ENCODE results near the gene THAP11. TPM values are rescaled to one million over a fixed set of nuclear protein-coding genes. Genes with fewer than 3 reads are reported as not detected.

THAP11 gene
- total RNA-seq, 1 donor from 2014 or later, result 24.9 TPM

DNA sequence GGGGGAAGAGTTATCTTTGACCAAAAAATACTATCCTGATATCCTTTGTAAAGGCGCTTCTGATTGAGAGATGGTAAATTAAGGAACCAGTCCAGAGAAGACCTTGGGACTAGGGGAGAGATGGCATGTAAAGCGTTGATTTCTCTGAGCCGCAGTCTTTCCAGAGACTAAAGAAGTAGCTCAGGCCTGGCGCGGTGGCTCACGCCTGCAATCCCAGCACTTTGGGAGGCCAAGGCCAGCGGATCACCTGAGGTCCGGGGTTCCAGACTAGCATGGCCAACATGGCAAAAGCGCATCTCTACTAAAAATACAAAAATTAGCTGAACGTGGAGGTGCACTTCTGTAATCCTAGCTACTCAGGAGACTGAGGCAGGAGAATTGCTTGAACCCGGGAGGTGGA lies 6.0 kb downstream of the THAP11 start:
- no peak for TF ChIP-seq CTCF (IDR thresholded peaks at IDR 0.05)
- Mint-ChIP-seq H3K27me3 (no peaks in the 10 kb centered on the region), H3K4me1 (peaks cover 48% of the 10 kb centered on the region), H3K9me3 (no peaks in the 10 kb centered on the region), H3K27ac (no peak overlapping the region), H3K4me3 (peak overlapping the region; percentile 84), H3K36me3 (ENCODE audit: low read depth) (peaks cover 8% of the 10 kb centered on the region)
- no peak for ATAC-seq (ENCODE audit: low read depth)
- CTCF ChIA-PET, result interaction anchor here (1.4 to 2.4 kb wide), 2 partner anchors 32 to 193 kb away, joined by 3 to 13 read pairs; no protein-coding TSS in a partner anchor
- intact Hi-C loops (cut with micrococcal nuclease), result no loop called here
- POLR2A ChIA-PET, result interaction anchor here (0.7 kb wide), 1 partner anchor 173 kb away, joined by 3 read pairs; no protein-coding TSS in a partner anchor
- DNase-seq, result no peak

- no peak overlapping the region for H3K27ac Mint-ChIP-seq
- DNase-seq, result no peak
- intact Hi-C loops (cut with micrococcal nuclease), result no loop called here
- POLR2A ChIA-PET, result no interaction called here
- no peak overlapping the region for H3K4me3 Mint-ChIP-seq
- no peaks in the 10 kb centered on the region for H3K27me3 Mint-ChIP-seq
- no peak for ATAC-seq (ENCODE audit: low read depth)
- peaks cover 21% of the 10 kb centered on the region for H3K4me1 Mint-ChIP-seq
- CTCF ChIA-PET, result no interaction called here
- H3K36me3 Mint-ChIP-seq (ENCODE audit: low read depth), result peaks cover 13% of the 10 kb centered on the region
- no peaks in the 10 kb centered on the region for H3K9me3 Mint-ChIP-seq
- TF ChIP-seq CTCF (IDR thresholded peaks at IDR 0.05), result no peak
Measured at GRCh38 chr16:67853670-67854069, 11.6 kb downstream of the THAP11 start.

DNA sequence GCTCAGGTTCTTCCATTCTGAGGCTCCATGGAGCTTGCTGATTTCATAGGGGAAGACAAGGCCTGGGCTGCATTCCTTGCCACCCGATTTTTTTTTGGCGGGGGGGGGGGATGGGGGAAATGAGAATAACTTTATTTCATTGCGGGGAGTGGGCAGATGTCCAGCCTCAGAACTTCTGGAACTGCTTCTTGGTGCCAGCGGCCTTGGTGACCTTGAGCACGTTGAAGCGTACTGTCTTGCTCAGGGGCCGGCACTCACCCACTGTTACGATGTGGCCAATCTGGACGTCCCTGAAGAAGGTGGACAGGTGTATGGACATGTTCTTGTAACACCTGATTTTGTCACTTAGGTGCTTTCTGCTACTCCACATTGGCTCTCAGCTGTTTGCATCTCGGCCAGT lies 13.7 kb downstream of the THAP11 start:
- H3K9me3 Mint-ChIP-seq, result no peaks in the 10 kb centered on the region
- ChIA-PET POLR2A (no interaction called here), CTCF (interaction anchor here (0.6 kb wide), 1 partner anchor 1848 kb away, joined by 3 read pairs; no protein-coding TSS in a partner anchor)
- intact Hi-C loops (cut with micrococcal nuclease), result no loop called here
- DNase-seq (no peak), ATAC-seq (ENCODE audit: low read depth) (no peak)
- no peak for TF ChIP-seq CTCF (IDR thresholded peaks at IDR 0.05)
- no peak overlapping the region for H3K4me3 Mint-ChIP-seq
- H3K27ac Mint-ChIP-seq, result no peak overlapping the region
- H3K27me3 Mint-ChIP-seq, result no peaks in the 10 kb centered on the region
- peaks cover 14% of the 10 kb centered on the region for H3K36me3 Mint-ChIP-seq (ENCODE audit: low read depth)
- H3K4me1 Mint-ChIP-seq, result peaks cover 16% of the 10 kb centered on the region

DNA sequence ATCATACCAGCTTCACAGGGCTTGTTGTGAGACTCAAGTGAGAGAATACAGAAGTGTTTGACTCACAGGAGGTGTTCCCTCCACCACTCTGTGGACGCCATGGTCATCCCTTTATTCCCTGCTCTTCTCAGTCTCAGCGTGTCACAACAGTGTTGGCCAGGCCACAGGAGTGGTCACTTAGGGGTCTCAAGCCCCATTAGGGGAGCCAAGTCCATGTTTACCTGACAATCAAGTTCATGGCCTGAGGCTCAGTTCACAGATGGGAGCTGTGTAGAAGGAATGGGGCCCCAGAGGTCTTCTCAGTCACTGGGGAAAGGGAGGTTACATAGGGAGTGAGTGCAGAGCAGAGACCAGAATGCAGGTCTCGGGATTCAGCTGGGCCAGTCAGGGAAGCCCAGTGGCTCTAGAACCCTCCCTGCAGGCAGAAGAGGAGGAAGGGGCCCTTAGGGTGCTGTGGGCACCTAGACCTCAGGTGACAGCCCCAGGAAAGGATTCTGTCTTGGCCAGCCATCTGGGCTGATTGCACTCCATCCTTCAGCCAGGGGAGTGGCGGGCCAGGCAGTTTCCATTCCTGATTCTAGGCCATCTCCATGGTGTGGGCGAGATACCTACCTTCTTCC lies 14.9 kb downstream of the THAP11 start:
- H3K27ac Mint-ChIP-seq, result no peak overlapping the region
- peaks cover 21% of the 10 kb centered on the region for H3K36me3 Mint-ChIP-seq (ENCODE audit: low read depth)
- POLR2A ChIA-PET, result no interaction called here
- CTCF ChIA-PET, result interaction anchor here (1.1 kb wide), 1 partner anchor 27 kb away, joined by 3 read pairs; no protein-coding TSS in a partner anchor
- H3K9me3 Mint-ChIP-seq, result no peaks in the 10 kb centered on the region
- DNase-seq (no peak), ATAC-seq (ENCODE audit: low read depth) (no peak)
- H3K27me3 Mint-ChIP-seq, result no peaks in the 10 kb centered on the region
- TF ChIP-seq CTCF (IDR thresholded peaks at IDR 0.05), result no peak
- H3K4me3 Mint-ChIP-seq, result no peak overlapping the region
- intact Hi-C loops (cut with micrococcal nuclease), result no loop called here
- peaks cover 16% of the 10 kb centered on the region for H3K4me1 Mint-ChIP-seq

- H3K4me3 Mint-ChIP-seq, result no peak overlapping the region
- no peak for ATAC-seq (ENCODE audit: low read depth)
- TF ChIP-seq CTCF (IDR thresholded peaks at IDR 0.05), result no peak
- intact Hi-C loops (cut with micrococcal nuclease), result no loop called here
- ChIA-PET POLR2A (interaction anchor here (0.6 kb wide), 1 partner anchor 386 kb away, joined by 4 read pairs; no protein-coding TSS in a partner anchor), CTCF (interaction anchor here (1.1 kb wide), 1 partner anchor 26 kb away, joined by 3 read pairs; no protein-coding TSS in a partner anchor)
- H3K27me3 Mint-ChIP-seq, result no peaks in the 10 kb centered on the region
- peaks cover 21% of the 10 kb centered on the region for H3K36me3 Mint-ChIP-seq (ENCODE audit: low read depth)
- no peak for DNase-seq
- no peaks in the 10 kb centered on the region for H3K9me3 Mint-ChIP-seq
- peak overlapping the region; percentile 13 for H3K27ac Mint-ChIP-seq
- H3K4me1 Mint-ChIP-seq, result peaks cover 16% of the 10 kb centered on the region
Measured at GRCh38 chr16:67857547-67858233, 15.6 kb downstream of the THAP11 start.

Data from activated B cell treated with CpG ODN at 0.5 μM for 24 hours (primary cell).